Trophoblast cell (in vitro differentiated cells and primary cell): Measurements from ENCODE around the gene TTC28.

Experiments
- DNase-seq, 2 donors: peaks; one replicate each; pipeline ENCODE4 v3.0.0-alpha.2; 2016
- H2AFZ ChIP-seq: 2 replicates; pipeline ENCODE4 v1.6.1; 2013; ENCODE audit warnings: low read length, moderate library complexity, mild to moderate bottlenecking; ENCODE audit not compliant: insufficient read depth, poor library complexity
- H2AK5ac ChIP-seq: 2 replicates; pipeline ENCODE4 v1.6.1; 2013; ENCODE audit warnings: mild to moderate bottlenecking, low read length
- H2BK120ac ChIP-seq: 2 replicates; pipeline ENCODE4 v1.6.1; 2013; ENCODE audit warnings: low read length, mild to moderate bottlenecking, moderate library complexity; ENCODE audit not compliant: insufficient read depth, poor library complexity
- H2BK12ac ChIP-seq: 2 replicates; pipeline ENCODE4 v1.6.1; 2013; ENCODE audit warnings: mild to moderate bottlenecking, low read length, moderate library complexity
- H2BK5ac ChIP-seq: 2 replicates; pipeline ENCODE4 v1.6.1; 2013; ENCODE audit warnings: low read length, low read depth, moderate library complexity, mild to moderate bottlenecking; ENCODE audit not compliant: poor library complexity
- H3K14ac ChIP-seq: 2 replicates; pipeline ENCODE4 v1.6.1; 2013; ENCODE audit warnings: mild to moderate bottlenecking, low read length
- H3K18ac ChIP-seq: 2 replicates; pipeline ENCODE4 v1.6.1; 2013; ENCODE audit warnings: mild to moderate bottlenecking, low read length
- H3K23ac ChIP-seq: 2 replicates; pipeline ENCODE4 v1.6.1; 2013; ENCODE audit warnings: low read length
- H3K27ac ChIP-seq: 2 replicates; pipeline ENCODE4 v1.5.1; 2013; ENCODE audit warnings: low read depth, mild to moderate bottlenecking, inconsistent platforms, low read length, moderate library complexity
- H3K27me3 ChIP-seq: 2 replicates; pipeline ENCODE4 v1.6.1; 2013; ENCODE audit warnings: inconsistent platforms, mild to moderate bottlenecking, low read length, moderate library complexity; ENCODE audit not compliant: insufficient read depth
- H3K36me3 ChIP-seq, 2 experiments: 1 replicate in 1 of 2; 2 replicates in 1 of 2; pipeline ENCODE4 v1.6.1; 2013; ENCODE audit warnings: low read length in 2 of 2, mild to moderate bottlenecking in 2 of 2, moderate library complexity in 1 of 2; ENCODE audit not compliant: insufficient read depth in 2 of 2, control insufficient read depth in 1 of 2
- H3K4ac ChIP-seq: 2 replicates; pipeline ENCODE4 v1.6.1; 2013; ENCODE audit warnings: low read depth, mild to moderate bottlenecking, low read length, moderate library complexity
- H3K4me1 ChIP-seq, 2 experiments: 1 replicate in 1 of 2; 2 replicates in 1 of 2; pipeline ENCODE4 v1.6.1; 2013; ENCODE audit warnings: low read length in 2 of 2, mild to moderate bottlenecking in 2 of 2, moderate library complexity in 1 of 2; ENCODE audit not compliant: insufficient read depth in 2 of 2, control insufficient read depth in 1 of 2
- H3K4me2 ChIP-seq: 2 replicates; pipeline ENCODE4 v1.6.1; 2013; ENCODE audit warnings: inconsistent platforms, mild to moderate bottlenecking, low read length, moderate library complexity
- H3K4me3 ChIP-seq: 2 replicates; pipeline ENCODE4 v1.5.1; 2013; ENCODE audit warnings: mild to moderate bottlenecking, low read depth, low read length, inconsistent platforms
- H3K79me1 ChIP-seq: one replicate; pipeline ENCODE4 v1.6.1; 2013; ENCODE audit warnings: low read length
- H3K79me2 ChIP-seq: 2 replicates; pipeline ENCODE4 v1.6.1; 2013; ENCODE audit warnings: low read length, mild to moderate bottlenecking; ENCODE audit not compliant: control insufficient read depth, insufficient read depth, poor library complexity
- H3K9ac ChIP-seq: 2 replicates; pipeline ENCODE4 v1.6.1; 2013; ENCODE audit warnings: mild to moderate bottlenecking, low read length
- H3K9me3 ChIP-seq: 2 replicates; pipeline ENCODE4 v1.6.1; 2013; ENCODE audit warnings: low read depth, mild to moderate bottlenecking, control low read depth, inconsistent platforms, low read length; ENCODE audit not compliant: insufficient read depth
- H4K12ac ChIP-seq: 2 replicates; pipeline ENCODE4 v1.6.1; 2013; ENCODE audit warnings: low read depth, mild to moderate bottlenecking, low read length, moderate library complexity
- H4K8ac ChIP-seq: 2 replicates; pipeline ENCODE4 v1.6.1; 2013; ENCODE audit warnings: low read depth, mild to moderate bottlenecking, low read length, moderate library complexity
- H4K91ac ChIP-seq: one replicate; pipeline ENCODE4 v1.6.1; 2013; ENCODE audit warnings: low read depth, mild to moderate bottlenecking, low read length, moderate library complexity
- WGBS: extraction: QIAGEN DNeasy Blood & Tissue Kit; methylation state at CpG from one replicate; pipeline ENCODE4 v1.1.7; 2013; ENCODE audit warnings: missing lambda C conversion rate; ENCODE audit not compliant: insufficient read length, insufficient coverage; ENCODE audit errors: extremely low coverage; 5-methylcytosine and 5-hydroxymethylcytosine counted together

The TTC28 gene

DNA sequence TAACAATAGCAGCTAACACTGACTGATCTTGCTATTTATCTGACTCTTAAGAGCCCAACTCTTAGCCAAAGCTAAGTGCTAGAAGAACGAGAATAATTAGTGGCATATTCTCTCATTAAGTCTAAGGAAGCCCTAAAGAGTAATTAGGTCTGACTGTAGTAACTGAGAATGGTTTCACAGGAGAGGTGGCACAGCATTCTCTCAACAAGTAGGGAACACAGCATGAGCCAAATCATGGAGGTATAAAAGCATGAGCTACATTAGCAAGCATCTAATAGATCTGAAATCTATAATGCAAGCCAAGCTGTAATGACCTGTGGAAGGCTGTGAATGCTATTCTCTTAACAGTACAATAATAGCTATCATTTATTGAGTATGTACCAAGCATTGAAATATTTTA, 230.6 kb downstream of the TTC28 start:
- Histone ChIP-seq H3K27ac (no peak overlapping the region), H4K12ac (no peak overlapping the region), H3K23ac (no peak overlapping the region), H3K4me3 (no peak overlapping the region), H4K91ac (no peak overlapping the region), H2AK5ac (no peak overlapping the region), H3K4me1 (peaks cover 0 to 2% of the 10 kb centered on the region in 2 experiments), H2BK12ac (no peak overlapping the region), H3K9me3 (no peaks in the 10 kb centered on the region), H2BK5ac (no peak overlapping the region), H3K14ac (no peak overlapping the region), H2AFZ (no peak overlapping the region), H3K9ac (no peak overlapping the region), H3K4me2 (no peak overlapping the region), H3K4ac (no peak overlapping the region), H4K8ac (no peak overlapping the region), H3K27me3 (no peaks in the 10 kb centered on the region), H3K79me2 (no peaks in the 10 kb centered on the region), H3K18ac (no peak overlapping the region), H3K79me1 (no peaks in the 10 kb centered on the region), H3K36me3 (no peaks in the 10 kb centered on the region), H2BK120ac (no peak overlapping the region)
- no peak for DNase-seq
- WGBS: no CpG with 5 or more reads among the region's 1 CpG

DNA sequence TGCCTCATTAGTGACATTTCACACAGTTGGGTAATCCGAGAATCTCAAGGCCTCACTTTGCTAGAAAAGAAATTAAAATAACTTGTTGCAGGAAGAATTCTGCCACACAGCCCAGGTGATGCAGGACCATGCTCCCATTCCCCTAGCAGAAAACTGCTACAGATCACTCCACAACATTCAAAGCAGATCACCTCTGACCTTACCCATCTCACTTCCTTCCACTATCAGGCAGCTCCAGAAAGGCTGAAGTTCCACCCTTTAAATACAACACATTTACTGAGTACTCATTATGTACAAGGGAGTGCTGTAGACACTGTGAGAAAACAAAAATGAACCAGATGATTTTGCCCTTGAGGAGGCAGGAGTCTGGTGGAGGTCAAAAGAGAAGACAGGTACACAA, 231.0 kb downstream of the TTC28 start:
- no peak overlapping the region for H4K91ac ChIP-seq
- no peaks in the 10 kb centered on the region for H3K79me2 ChIP-seq
- H3K4me2 ChIP-seq: no peak overlapping the region
- H2AFZ ChIP-seq: no peak overlapping the region
- H4K8ac ChIP-seq: no peak overlapping the region
- no CpG with 5 or more reads among the region's 1 CpG for WGBS
- no peak overlapping the region for H2BK5ac ChIP-seq
- H3K18ac ChIP-seq: no peak overlapping the region
- no peak overlapping the region for H3K14ac ChIP-seq
- no peak overlapping the region for H3K23ac ChIP-seq
- DNase-seq: no peak
- H3K36me3 ChIP-seq: no peaks in the 10 kb centered on the region
- no peak overlapping the region for H3K9ac ChIP-seq
- no peak overlapping the region for H3K4me3 ChIP-seq
- peaks cover 0 to 2% of the 10 kb centered on the region in 2 experiments for H3K4me1 ChIP-seq
- H3K4ac ChIP-seq: no peak overlapping the region
- no peak overlapping the region for H2AK5ac ChIP-seq
- H3K79me1 ChIP-seq: no peaks in the 10 kb centered on the region
- no peak overlapping the region for H2BK120ac ChIP-seq
- no peak overlapping the region for H2BK12ac ChIP-seq
- no peaks in the 10 kb centered on the region for H3K9me3 ChIP-seq
- no peak overlapping the region for H4K12ac ChIP-seq
- no peaks in the 10 kb centered on the region for H3K27me3 ChIP-seq
- no peak overlapping the region for H3K27ac ChIP-seq

DNA sequence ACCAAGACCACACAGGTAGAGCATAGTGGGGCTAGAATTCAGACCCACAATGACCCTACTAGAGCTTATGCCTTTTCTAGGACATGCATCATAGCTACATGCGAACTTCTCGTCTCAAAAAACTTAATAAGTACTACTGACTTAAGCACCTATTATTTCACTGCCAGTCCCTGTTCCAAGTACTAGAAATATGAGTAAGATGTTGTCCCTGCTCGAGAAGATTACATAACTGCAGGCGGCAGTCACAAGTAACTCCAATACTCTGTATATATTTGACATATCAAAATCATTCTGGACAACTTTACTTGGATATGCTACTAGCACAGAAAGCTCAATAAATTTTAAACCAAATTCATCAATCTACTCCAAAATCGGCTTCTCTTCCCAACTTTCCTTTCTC, 235.0 kb downstream of the TTC28 start:
- no peak overlapping the region for H4K91ac ChIP-seq
- no peaks in the 10 kb centered on the region for H3K27me3 ChIP-seq
- H2AFZ ChIP-seq: no peak overlapping the region
- H3K79me2 ChIP-seq: no peaks in the 10 kb centered on the region
- no peak overlapping the region for H3K27ac ChIP-seq
- no peak for DNase-seq
- no peak overlapping the region for H2BK120ac ChIP-seq
- no peak overlapping the region for H2BK12ac ChIP-seq
- no peak overlapping the region for H3K4me3 ChIP-seq
- no peak overlapping the region for H4K8ac ChIP-seq
- no peak overlapping the region for H3K23ac ChIP-seq
- peaks cover 9% of the 10 kb centered on the region for H3K79me1 ChIP-seq
- no peak overlapping the region for H3K9ac ChIP-seq
- H4K12ac ChIP-seq: no peak overlapping the region
- H3K18ac ChIP-seq: no peak overlapping the region
- H2BK5ac ChIP-seq: no peak overlapping the region
- H2AK5ac ChIP-seq: no peak overlapping the region
- H3K4ac ChIP-seq: no peak overlapping the region
- peaks cover 0 to 2% of the 10 kb centered on the region in 2 experiments for H3K4me1 ChIP-seq
- no peaks in the 10 kb centered on the region for H3K36me3 ChIP-seq
- 100% methylated on average over 1 of the region's 5 CpGs for WGBS
- H3K4me2 ChIP-seq: no peak overlapping the region
- H3K9me3 ChIP-seq: no peaks in the 10 kb centered on the region
- H3K14ac ChIP-seq: no peak overlapping the region

DNA sequence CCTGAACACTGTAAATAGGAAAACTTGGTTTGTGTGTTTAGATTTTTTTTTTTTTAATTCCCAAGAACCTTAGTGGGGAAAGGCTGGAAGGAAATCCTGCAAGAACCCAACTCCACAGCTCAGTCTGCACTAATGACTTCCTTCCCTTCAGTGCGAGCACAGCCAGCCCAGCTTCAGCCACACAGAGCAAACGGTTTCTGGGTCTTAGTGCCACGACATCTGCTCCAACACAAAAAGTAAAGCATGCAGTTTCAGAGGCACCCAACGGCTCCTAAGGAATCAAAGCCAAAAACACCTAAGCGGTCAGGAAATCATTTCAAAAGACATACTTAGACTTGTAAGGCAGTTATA, 236.1 kb downstream of the TTC28 start:
- Histone ChIP-seq H2BK120ac (no peak overlapping the region), H3K79me1 (peaks cover 9% of the 10 kb centered on the region), H3K14ac (no peak overlapping the region), H4K12ac (no peak overlapping the region), H3K4me2 (peak overlapping the region; percentile 91), H3K23ac (no peak overlapping the region), H2BK12ac (no peak overlapping the region), H3K4me1 (peaks cover 0 to under 1% of the 10 kb centered on the region in 2 experiments), H3K9ac (no peak overlapping the region), H3K27me3 (no peaks in the 10 kb centered on the region), H3K36me3 (no peaks in the 10 kb centered on the region), H3K4ac (no peak overlapping the region), H4K8ac (no peak overlapping the region), H3K9me3 (no peaks in the 10 kb centered on the region), H2AK5ac (no peak overlapping the region), H2AFZ (no peak overlapping the region), H2BK5ac (no peak overlapping the region), H3K18ac (no peak overlapping the region), H3K4me3 (no peak overlapping the region), H4K91ac (no peak overlapping the region), H3K27ac (no peak overlapping the region), H3K79me2 (no peaks in the 10 kb centered on the region)
- DNase-seq: peak in 1 of 2 donors; percentile 22
- no CpG with 5 or more reads among the region's 5 CpGs for WGBS
